ENCODE results near the gene ACAD9. TPM values are rescaled to one million over a fixed set of nuclear protein-coding genes. Genes with fewer than 3 reads are reported as not detected.
"Not testable (repeated sequence)": the region's sequence is repeated elsewhere in the genome, so short reads cannot be mapped to it uniquely, and the experiment has no call there.

ACAD9 gene
- total RNA-seq, 3 donors from 2014 or later: 60.0 to 71.1 (median 60.6) TPM

DNA sequence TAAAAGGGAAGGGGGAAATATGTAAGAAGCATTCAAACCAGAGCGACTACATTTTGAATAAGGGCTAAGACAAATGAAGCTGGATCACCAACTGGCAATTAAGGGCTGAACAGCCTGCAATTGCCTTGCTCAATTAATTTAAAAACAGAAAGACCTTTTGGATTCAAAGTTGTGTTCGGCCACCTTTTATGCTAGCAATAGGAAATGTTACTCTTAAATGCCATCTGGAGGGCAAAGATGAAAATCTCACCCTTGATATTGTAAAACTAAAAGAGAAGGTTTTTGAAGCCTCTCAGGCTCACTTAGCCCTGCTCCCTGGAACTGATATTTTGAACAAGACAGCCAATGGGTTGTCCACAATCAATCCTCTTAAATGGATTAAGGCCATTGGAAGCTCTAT, 44.2 kb downstream of the ACAD9 start:
- Mint-ChIP-seq H3K4me3 (peak overlapping the region; percentile 60), H3K4me1 (ENCODE audit: low read depth) (peaks cover 46% of the 10 kb centered on the region), H3K36me3 (ENCODE audit: insufficient read depth) (peaks cover 17% of the 10 kb centered on the region), H3K9me3 (peaks cover 4% of the 10 kb centered on the region), H3K27me3 (ENCODE audit: low read depth) (no peaks in the 10 kb centered on the region)
- ATAC-seq: peak in 1 of 2 donors; percentile 31
- no peak for DNase-seq

DNA sequence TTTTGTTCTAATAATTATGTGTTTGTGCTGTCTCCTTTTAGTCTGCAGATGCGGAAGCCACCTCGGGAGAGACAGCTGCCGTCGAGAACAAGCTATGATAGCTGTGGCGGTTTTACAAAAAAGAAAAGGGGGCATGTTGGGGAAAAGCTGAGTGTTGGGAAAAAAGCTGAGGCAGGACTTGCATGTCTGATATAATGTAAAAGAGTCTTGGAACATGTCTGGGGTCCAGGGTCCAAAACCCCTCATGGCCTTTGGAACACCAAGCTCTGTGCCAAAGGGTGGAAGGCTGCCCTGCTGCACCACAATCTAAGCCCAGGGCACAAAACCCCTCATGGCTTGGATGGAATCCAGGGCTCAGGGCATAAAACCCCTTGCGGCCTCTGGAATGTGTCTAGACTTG, 44.6 kb downstream of the ACAD9 start:
- Mint-ChIP-seq H3K36me3 (ENCODE audit: insufficient read depth) (peaks cover 15% of the 10 kb centered on the region), H3K4me3 (peak overlapping the region; percentile 60), H3K4me1 (ENCODE audit: low read depth) (peaks cover 46% of the 10 kb centered on the region)
- H3K9me3 Mint-ChIP-seq; DNase-seq; ATAC-seq; H3K27me3 Mint-ChIP-seq (ENCODE audit: low read depth): not testable (repeated sequence)

DNA sequence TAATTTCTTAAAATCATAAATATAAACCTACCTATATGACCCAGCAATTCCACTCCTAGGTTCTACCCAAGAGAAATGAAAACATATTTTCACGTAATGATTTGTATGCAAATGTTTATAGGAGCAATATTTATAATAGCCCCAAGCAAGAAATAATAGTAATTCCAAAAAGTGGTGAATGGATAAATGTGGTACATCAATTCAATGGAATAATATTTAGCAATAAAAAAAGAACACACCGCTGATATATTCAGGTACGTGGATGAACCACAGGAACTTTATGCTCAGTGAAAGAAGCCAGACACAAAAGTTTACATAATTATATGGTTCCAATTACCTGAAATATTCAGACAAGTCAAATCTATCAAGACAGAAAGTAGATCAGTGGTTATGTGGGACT, 49.9 kb downstream of the ACAD9 start:
- H3K4me1 Mint-ChIP-seq (ENCODE audit: low read depth): peaks cover 11% of the 10 kb centered on the region
- no peak overlapping the region for H3K4me3 Mint-ChIP-seq
- ATAC-seq: no peak
- H3K27me3 Mint-ChIP-seq (ENCODE audit: low read depth): no peaks in the 10 kb centered on the region
- H3K9me3 Mint-ChIP-seq: no peaks in the 10 kb centered on the region
- no peak for DNase-seq
- H3K36me3 Mint-ChIP-seq (ENCODE audit: insufficient read depth): no peaks in the 10 kb centered on the region

DNA sequence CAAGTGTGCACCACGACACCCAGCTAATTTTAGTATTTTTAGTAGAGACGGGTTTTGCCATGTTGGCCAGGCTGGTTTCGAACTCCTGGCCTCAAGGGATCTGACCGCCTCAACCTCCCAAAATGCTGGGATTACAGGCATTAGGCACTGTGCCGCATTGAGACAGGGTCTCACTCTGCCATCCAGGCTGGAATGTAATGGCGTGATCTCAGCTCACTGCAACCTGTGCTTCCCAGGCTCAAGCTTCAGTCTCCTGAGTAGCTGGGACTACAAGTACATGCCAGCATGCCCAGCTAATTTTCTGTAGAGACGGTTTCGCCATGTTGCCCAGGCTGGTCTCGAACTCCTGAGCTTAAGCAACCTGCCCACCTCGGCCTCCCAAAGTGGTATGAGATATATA, 51.6 kb downstream of the ACAD9 start:
- no peaks in the 10 kb centered on the region for H3K9me3 Mint-ChIP-seq
- ATAC-seq: no peak
- H3K4me3 Mint-ChIP-seq: no peak overlapping the region
- no peak for DNase-seq
- H3K27me3 Mint-ChIP-seq (ENCODE audit: low read depth): peaks cover 3% of the 10 kb centered on the region
- no peaks in the 10 kb centered on the region for H3K4me1 Mint-ChIP-seq (ENCODE audit: low read depth)
- H3K36me3 Mint-ChIP-seq (ENCODE audit: insufficient read depth): no peaks in the 10 kb centered on the region

DNA sequence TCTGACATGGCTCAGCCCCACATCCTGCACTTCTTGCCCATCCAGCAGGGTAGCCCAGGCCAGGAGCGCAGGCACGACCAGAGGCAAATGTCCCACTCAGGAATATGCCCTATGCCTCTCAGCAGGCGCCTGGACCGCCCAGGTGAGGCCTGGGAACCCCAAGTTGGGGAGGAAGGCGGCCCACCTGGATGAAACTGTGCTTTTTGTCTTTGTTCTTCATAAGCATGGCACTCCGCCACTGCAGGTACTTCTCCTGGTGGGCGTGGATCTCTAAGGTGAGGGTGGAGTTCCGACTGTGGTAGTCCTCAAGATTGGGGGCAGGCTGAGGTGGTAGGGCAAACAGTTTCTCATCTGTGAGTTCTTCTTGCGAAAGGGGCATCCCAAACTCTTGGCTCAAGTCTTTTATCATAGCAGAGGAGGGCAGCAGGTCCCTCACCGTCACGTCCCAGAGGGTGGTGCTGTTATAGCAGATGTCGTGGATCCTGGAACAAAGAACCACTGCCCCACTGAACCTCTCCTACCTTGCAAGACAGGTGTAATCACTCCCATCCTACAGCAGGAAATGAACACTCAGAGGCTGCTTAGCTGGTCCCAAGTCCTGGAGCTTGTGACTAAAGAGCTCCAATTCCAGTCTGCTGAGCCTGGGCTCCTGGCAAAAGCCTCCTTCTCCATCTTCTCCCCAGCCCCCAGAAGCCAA, 53.2 kb downstream of the ACAD9 start:
- DNase-seq (no peak), ATAC-seq (no peak)
- peaks cover 3% of the 10 kb centered on the region for H3K27me3 Mint-ChIP-seq (ENCODE audit: low read depth)
- H3K36me3 Mint-ChIP-seq (ENCODE audit: insufficient read depth): no peaks in the 10 kb centered on the region
- H3K9me3 Mint-ChIP-seq: no peaks in the 10 kb centered on the region
- no peak overlapping the region for H3K4me3 Mint-ChIP-seq
- no peaks in the 10 kb centered on the region for H3K4me1 Mint-ChIP-seq (ENCODE audit: low read depth)

DNA sequence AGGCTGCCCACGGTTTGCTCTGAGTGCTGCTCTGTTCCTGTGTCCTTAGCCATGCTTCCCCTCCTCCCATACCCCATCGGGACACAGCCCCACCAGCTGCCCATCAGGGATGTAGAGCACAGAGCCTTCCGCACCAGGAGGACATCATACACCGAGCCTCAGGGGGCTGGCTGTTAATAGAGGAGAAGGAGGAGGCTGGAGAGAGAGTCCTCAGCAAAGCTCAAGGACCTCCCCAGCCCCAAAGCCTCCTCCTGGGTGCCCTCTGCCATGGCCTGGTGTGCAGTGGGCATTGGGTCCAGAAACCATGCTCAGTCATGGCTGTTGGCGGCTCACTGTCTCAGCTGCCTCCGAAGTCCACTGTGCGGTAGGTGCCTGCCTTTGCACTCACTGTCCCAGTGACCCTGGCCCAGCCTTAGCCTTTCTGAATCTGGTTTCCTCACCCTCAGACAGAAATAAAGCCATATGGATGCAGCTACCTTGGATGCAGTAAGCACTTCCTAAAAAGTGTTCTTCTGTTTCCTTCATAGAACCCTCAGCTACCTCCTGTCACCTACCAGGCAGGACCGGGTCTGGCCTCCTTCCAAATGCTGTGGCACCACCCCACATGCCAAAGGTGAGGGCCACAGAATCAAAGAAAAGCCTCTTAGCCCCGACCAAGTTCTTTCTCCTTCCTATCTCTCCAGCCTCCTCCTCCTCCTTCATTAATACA, 53.9 kb downstream of the ACAD9 start:
- no peak for DNase-seq
- Mint-ChIP-seq H3K36me3 (ENCODE audit: insufficient read depth) (no peaks in the 10 kb centered on the region), H3K27me3 (ENCODE audit: low read depth) (peaks cover 3% of the 10 kb centered on the region), H3K9me3 (no peaks in the 10 kb centered on the region), H3K4me3 (no peak overlapping the region), H3K4me1 (ENCODE audit: low read depth) (no peaks in the 10 kb centered on the region)
- no peak for ATAC-seq

DNA sequence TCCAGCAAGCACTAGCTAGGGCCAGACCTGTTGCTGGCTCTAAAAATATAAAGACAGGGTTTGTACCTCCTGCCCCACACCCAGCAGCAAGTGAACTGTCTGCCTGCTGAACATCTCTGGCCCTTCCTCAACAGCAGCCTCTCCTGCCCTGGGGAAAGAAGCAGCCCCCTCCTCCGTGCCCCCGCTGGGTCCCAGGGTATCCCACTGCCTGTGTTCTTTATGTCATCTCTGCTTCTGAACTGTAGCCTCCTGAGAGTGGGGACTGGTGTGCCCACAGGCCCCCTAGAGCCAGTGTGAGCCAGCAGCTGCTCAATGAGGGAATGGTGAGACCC, 54.5 kb downstream of the ACAD9 start:
- H3K9me3 Mint-ChIP-seq: no peaks in the 10 kb centered on the region
- H3K4me3 Mint-ChIP-seq: no peak overlapping the region
- peaks cover 3% of the 10 kb centered on the region for H3K27me3 Mint-ChIP-seq (ENCODE audit: low read depth)
- H3K36me3 Mint-ChIP-seq (ENCODE audit: insufficient read depth): no peaks in the 10 kb centered on the region
- H3K4me1 Mint-ChIP-seq (ENCODE audit: low read depth): no peaks in the 10 kb centered on the region
- DNase-seq (no peak), ATAC-seq (no peak)

DNA sequence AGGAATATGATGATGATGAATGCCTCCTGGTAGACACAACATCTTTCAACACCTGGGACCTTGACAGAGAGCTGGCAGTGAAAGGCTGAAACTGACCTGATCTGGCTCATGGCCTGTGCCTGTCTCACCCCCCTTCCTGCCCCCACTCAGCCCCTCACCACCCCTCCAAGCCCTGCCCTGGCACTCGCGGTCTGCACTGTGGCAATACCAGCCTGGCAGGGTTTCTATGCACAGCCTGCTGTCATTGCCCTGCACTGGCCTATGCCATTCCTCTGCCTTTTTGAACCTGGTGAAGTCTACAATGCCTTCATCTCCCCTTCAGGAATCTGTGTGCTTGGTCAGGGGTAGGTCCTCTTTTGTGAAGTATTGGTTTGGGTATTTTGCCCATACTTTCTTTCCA, 56.5 kb downstream of the ACAD9 start:
- Mint-ChIP-seq H3K4me3 (no peak overlapping the region), H3K9me3 (no peaks in the 10 kb centered on the region), H3K36me3 (ENCODE audit: insufficient read depth) (no peaks in the 10 kb centered on the region), H3K4me1 (ENCODE audit: low read depth) (no peaks in the 10 kb centered on the region), H3K27me3 (ENCODE audit: low read depth) (peaks cover 5% of the 10 kb centered on the region)
- ATAC-seq (no peak), DNase-seq (no peak)

DNA sequence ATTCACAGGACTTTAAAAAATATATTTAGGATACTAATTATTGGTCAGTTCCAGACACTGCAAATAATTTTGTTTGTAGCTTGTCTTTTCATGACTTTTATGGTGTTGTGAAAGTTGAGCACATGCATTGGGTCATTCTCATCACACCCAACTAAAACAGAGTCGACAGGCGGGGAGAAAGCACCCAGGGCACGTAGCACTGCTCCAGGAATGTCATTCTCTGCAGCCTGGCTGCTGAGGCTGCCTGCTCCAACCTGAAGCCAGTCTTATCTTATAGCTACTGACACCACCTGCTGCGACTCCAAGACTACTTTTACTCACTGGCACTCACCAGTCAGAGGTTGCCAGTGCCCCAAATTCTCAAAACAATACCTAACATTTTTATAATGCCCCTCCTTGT, 56.9 kb downstream of the ACAD9 start:
- Mint-ChIP-seq H3K4me3 (no peak overlapping the region), H3K9me3 (no peaks in the 10 kb centered on the region), H3K27me3 (ENCODE audit: low read depth) (peaks cover 5% of the 10 kb centered on the region), H3K36me3 (ENCODE audit: insufficient read depth) (no peaks in the 10 kb centered on the region), H3K4me1 (ENCODE audit: low read depth) (no peaks in the 10 kb centered on the region)
- DNase-seq (no peak), ATAC-seq (no peak)

DNA sequence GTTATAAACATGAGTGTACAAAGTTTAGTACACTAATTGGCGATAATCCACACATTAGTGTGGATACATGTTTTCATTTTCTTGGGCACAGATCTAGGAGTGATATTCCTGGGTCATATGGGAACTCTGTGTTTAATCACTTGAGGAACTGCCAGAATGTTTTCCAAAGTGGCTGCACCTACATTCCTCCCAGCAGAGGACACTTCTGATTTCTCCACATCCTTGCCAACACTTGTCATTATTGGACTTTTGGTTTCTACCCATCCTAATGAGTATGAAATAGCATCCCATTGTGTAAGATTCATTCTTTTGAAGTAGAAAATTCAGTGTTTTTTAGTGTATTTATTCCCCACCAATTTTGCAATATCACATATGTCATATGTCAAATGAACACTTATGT, 60.8 kb downstream of the ACAD9 start:
- H3K9me3 Mint-ChIP-seq: no peaks in the 10 kb centered on the region
- DNase-seq (no peak), ATAC-seq (no peak)
- H3K27me3 Mint-ChIP-seq (ENCODE audit: low read depth): peaks cover 2% of the 10 kb centered on the region
- H3K36me3 Mint-ChIP-seq (ENCODE audit: insufficient read depth): no peaks in the 10 kb centered on the region
- H3K4me1 Mint-ChIP-seq (ENCODE audit: low read depth): no peaks in the 10 kb centered on the region
- H3K4me3 Mint-ChIP-seq: no peak overlapping the region

DNA sequence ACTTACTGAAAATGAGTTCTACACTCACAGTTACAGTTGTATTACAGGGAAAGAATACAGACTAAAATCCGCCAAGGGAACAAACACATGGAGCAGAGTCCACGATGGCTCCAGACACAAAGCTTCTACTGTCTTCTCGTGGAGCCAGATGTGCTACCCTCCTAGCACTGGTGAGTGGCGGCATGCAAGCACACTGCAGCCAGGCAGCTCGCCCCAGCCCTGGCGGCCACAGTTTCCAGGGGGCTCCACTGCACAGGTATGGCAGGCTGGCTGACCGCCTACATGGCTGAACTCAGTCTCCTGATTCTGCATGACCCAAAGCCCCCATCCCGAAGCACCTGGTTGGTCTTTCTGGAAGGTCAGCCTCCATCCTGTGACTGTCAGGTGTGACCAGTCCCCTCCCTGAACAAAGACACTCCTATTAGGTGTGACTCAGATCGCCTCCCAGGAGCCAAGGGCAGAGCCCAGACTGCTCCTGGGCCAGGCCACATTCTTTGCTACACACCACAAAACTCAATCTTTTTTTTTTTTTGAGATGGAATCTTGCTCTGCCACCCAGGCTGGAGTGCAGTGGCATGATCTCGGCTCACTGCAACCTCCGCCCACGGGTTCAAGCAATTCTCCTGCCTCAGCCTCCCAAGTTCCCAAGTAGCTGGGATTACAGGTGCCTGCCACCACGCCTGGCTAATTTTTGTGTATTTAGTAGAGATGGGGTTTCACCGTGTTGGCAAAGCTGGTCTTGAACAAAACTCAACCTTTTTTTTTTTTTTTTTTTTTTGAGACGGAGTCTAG, 62.9 kb downstream of the ACAD9 start:
- Mint-ChIP-seq H3K4me3 (no peak overlapping the region), H3K9me3 (no peaks in the 10 kb centered on the region), H3K36me3 (ENCODE audit: insufficient read depth) (no peaks in the 10 kb centered on the region), H3K4me1 (ENCODE audit: low read depth) (no peaks in the 10 kb centered on the region), H3K27me3 (ENCODE audit: low read depth) (peaks cover 2% of the 10 kb centered on the region)
- DNase-seq: no peak
- no peak for ATAC-seq

DNA sequence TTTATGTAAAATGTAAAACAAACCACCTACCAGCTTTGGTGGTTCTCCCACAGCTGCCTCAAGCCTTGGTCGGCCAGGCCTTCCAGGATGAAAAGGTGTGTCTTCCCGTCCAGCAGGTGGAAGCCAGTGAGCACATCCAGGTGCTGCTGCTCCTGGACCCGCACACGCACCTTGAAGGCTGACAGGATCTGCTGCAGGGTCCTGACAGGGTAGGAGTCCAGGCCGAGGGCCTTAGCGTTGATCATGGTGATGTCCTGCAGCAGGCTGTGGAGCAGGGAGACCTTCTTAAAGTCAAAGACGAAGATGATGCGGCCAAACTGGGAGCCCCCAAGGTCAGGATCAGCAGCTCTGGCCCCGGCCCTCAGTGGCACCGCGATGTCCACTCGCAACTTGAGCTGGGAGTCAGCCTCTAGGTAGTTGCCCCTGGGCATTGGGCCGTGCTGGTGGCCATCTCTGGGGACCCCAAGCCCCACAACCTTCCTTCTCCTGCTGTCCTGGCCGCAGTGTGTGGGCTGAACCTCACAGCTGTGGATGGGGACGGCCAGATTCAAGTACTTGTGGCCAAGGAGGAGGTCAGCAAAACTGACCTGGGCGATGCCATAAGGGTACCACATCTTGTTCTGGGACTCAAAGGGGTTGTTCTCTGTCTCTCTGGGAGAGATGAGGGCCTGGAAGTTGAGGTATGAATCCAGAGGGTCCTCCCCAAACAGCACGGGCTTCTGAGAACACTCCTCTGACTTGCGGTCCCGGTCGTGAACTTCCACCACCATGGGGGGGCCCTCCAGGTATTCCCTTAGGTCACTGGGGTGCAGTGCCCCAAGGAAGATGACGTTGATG, 65.8 kb downstream of the ACAD9 start:
- DNase-seq (no peak), ATAC-seq (no peak)
- H3K27me3 Mint-ChIP-seq (ENCODE audit: low read depth): no peaks in the 10 kb centered on the region
- no peaks in the 10 kb centered on the region for H3K36me3 Mint-ChIP-seq (ENCODE audit: insufficient read depth)
- H3K9me3 Mint-ChIP-seq: no peaks in the 10 kb centered on the region
- H3K4me3 Mint-ChIP-seq: no peak overlapping the region
- no peaks in the 10 kb centered on the region for H3K4me1 Mint-ChIP-seq (ENCODE audit: low read depth)

DNA sequence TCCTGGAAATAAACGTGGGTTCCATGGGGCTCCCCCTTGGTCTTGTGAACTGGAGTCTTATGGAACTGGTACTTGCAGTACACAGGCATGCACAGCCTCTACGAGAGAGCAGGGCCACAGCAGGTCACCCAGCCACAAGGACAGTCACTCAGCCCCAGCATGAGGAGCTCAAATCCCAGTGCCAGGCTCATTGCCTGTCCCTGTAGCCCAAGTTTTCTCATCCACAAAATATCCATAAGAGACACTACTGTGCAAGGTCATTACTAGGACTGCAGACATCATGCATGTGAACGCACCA, 66.4 kb downstream of the ACAD9 start:
- H3K27me3 Mint-ChIP-seq (ENCODE audit: low read depth): no peaks in the 10 kb centered on the region
- no peak overlapping the region for H3K4me3 Mint-ChIP-seq
- no peaks in the 10 kb centered on the region for H3K36me3 Mint-ChIP-seq (ENCODE audit: insufficient read depth)
- DNase-seq: no peak
- no peaks in the 10 kb centered on the region for H3K4me1 Mint-ChIP-seq (ENCODE audit: low read depth)
- no peaks in the 10 kb centered on the region for H3K9me3 Mint-ChIP-seq
- no peak for ATAC-seq

DNA sequence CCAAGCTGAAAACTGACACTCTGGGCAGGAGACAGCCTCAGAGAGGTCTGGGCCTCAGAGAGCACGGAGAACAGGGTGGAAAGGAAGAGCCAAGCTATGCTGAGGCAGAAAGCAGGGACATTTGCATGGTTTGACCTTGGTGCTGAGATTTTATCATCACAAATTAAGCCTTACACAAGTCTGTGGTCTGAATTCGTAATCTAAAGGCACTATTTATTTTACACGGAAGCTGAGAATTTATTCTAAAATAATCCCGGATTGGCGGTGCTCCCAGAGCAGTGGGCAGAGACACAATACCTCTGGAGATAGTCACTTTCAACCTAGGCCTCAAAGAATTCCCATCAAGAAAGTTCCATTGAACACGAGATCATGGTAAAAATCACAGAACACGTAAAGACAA, 67.0 kb downstream of the ACAD9 start:
- H3K4me3 Mint-ChIP-seq: no peak overlapping the region
- no peaks in the 10 kb centered on the region for H3K27me3 Mint-ChIP-seq (ENCODE audit: low read depth)
- H3K9me3 Mint-ChIP-seq: no peaks in the 10 kb centered on the region
- no peaks in the 10 kb centered on the region for H3K4me1 Mint-ChIP-seq (ENCODE audit: low read depth)
- H3K36me3 Mint-ChIP-seq (ENCODE audit: insufficient read depth): no peaks in the 10 kb centered on the region
- DNase-seq (no peak), ATAC-seq (no peak)

Measured in activated T-cell treated with anti-CD3 and anti-CD28 coated beads, Interleukin-2, amount 50 U/mL, for 4 hours (primary cell).